Measurements from ENCODE around the gene SLC5A6.

- TF ChIP-seq POLR2AphosphoS5 (IDR thresholded peaks at IDR 0.05) (no peak), CTCF (IDR thresholded peaks at IDR 0.05) (no peak), POLR2A (IDR thresholded peaks at IDR 0.05) (no peak), EP300 (IDR thresholded peaks at IDR 0.05) (no peak)
Observed at GRCh38 chr2:27219091-27219490, 7.0 kb upstream of the SLC5A6 start.

Measured in stomach (tissue), 4 donors.